A549 (cell line): ENCODE data around the gene RIPK4. TPM values are rescaled to one million over a fixed set of nuclear protein-coding genes. Genes with fewer than 3 reads are reported as not detected.

ENCODE experiments used
- ATAC-seq, 2 experiments: fragments of 200-7000 bp in 1 of 2; fragments of >200 bp in 1 of 2; cut with Nextera tagmentation in 1 of 2; cut with Tn5 transposase in 1 of 2; 3 replicates each; pipeline versions ENCODE4 v1.8.0 to v1.9.1; 2018 to 2020; ENCODE audit warnings: mild to moderate bottlenecking in 1 of 2, moderate library complexity in 1 of 2
- CTCF ChIA-PET: fragments of 300-600 bp; sonication (Branson Sonifier 250); formaldehyde crosslinking; extraction: SDS; loops from one replicate; lab custom pipeline; 2021; ENCODE audit warnings: antibody characterized with exemption, inconsistent platforms; lab: Yijun Ruan, JAX
- POLR2A ChIA-PET: fragments of 350-600 bp; formaldehyde crosslinking; extraction: SDS; loops from one replicate; lab custom pipeline; 2021; ENCODE audit warnings: antibody characterized with exemption, inconsistent platforms; lab: Yijun Ruan, JAX
- DNase-seq, 2 experiments: peaks; one replicate each; pipeline versions ENCODE4 v3.0.0 to v3.0.0-alpha.2; 2011 to 2016; ENCODE audit warnings: low read depth in 1 of 2, low spot score in 1 of 2
- FAIRE-seq: peaks from 2 replicates; lab custom pipeline; 2011; peaks lifted over from hg19 to GRCh38; lab: Jason Lieb, UNC
- H3K27ac ChIP-seq, 2 experiments: fragments of >200 bp; sonication (Bioruptor Twin); formaldehyde crosslinking; 3 replicates each; pipeline ENCODE4 v1.5.1; 2016 to 2017
- H3K4me1 ChIP-seq: fragments of >200 bp; sonication (Bioruptor Twin); formaldehyde crosslinking; 3 replicates; pipeline ENCODE4 v1.6.1; 2016
- H3K4me2 ChIP-seq: fragments of >200 bp; sonication (Bioruptor Twin); formaldehyde crosslinking; 3 replicates; pipeline ENCODE4 v1.6.1; 2016
- H3K4me3 ChIP-seq: fragments of >200 bp; sonication (Bioruptor Twin); formaldehyde crosslinking; 3 replicates; pipeline ENCODE4 v1.5.1; 2016
- H3K9me3 ChIP-seq: fragments of >200 bp; sonication (Bioruptor Twin); formaldehyde crosslinking; 3 replicates; pipeline ENCODE4 v1.6.1; 2016
- ATOH8 ChIP-seq: fragments of 250-450 bp; sonication (Bioruptor Pico); IDR thresholded peaks from 2 replicates; pipeline ENCODE4 v1.5.0; 2020; ENCODE audit warnings: low read depth, mild to moderate bottlenecking, moderate library complexity
- BCL3 ChIP-seq: fragments of >200 bp; sonication (Bioruptor Twin); formaldehyde crosslinking; IDR thresholded peaks from 3 replicates; pipeline ENCODE4 v1.6.1; 2016
- CTCF ChIP-seq: fragments of >200 bp; sonication (Bioruptor Twin); formaldehyde crosslinking; IDR thresholded peaks from 3 replicates; pipeline ENCODE4 v1.5.1; 2016
- EHF ChIP-seq: fragments of 250-450 bp; sonication (Bioruptor Pico); IDR thresholded peaks from 2 replicates; pipeline ENCODE4 v1.5.0; 2020; ENCODE audit warnings: mild to moderate bottlenecking
- ELK1 ChIP-seq: fragments of 150-350 bp; IDR thresholded peaks from 2 replicates; pipeline ENCODE4 v1.6.1; 2014; ENCODE audit warnings: low read depth, mild to moderate bottlenecking, low read length
- FOXS1 ChIP-seq: fragments of 250-450 bp; sonication (Bioruptor Pico); IDR thresholded peaks from 2 replicates; pipeline ENCODE4 v1.5.0; 2020; ENCODE audit warnings: mild to moderate bottlenecking, moderate library complexity
- HOXB5 ChIP-seq: fragments of 250-450 bp; sonication (Bioruptor Pico); IDR thresholded peaks from 2 replicates; pipeline ENCODE4 v1.5.0; 2020; ENCODE audit warnings: mild to moderate bottlenecking, moderate library complexity
- MAFK ChIP-seq: fragments of 450-650 bp; IDR thresholded peaks from 2 replicates; pipeline ENCODE4 v1.6.1; 2014; ENCODE audit not compliant: partially characterized antibody
- MAX ChIP-seq: IDR thresholded peaks from 2 replicates; pipeline ENCODE4 v1.6.1; 2012
- MYC ChIP-seq: IDR thresholded peaks from 2 replicates; pipeline ENCODE4 v1.6.1; 2012; ENCODE audit warnings: mild to moderate bottlenecking, inconsistent platforms, low read length, improper control_type of control experiment, borderline replicate concordance
- NFE2L2 ChIP-seq: fragments of 150-350 bp; conservative IDR thresholded peaks from 2 replicates; pipeline ENCODE4 v1.6.1; 2014; ENCODE audit warnings: low read length
- PBX3 ChIP-seq: IDR thresholded peaks from 2 replicates; pipeline ENCODE4 v1.6.1; 2012
- RAD21 ChIP-seq, 2 experiments: fragments of >200 bp in 1 of 2; sonication (Bioruptor Twin) in 1 of 2; formaldehyde crosslinking in 1 of 2; IDR thresholded peaks in 1 of 2; conservative IDR thresholded peaks in 1 of 2; 2 replicates in 1 of 2; 3 replicates in 1 of 2; pipeline ENCODE4 v1.6.1; 2012 to 2018; ENCODE audit warnings: inconsistent platforms in 1 of 2
- RARB ChIP-seq: fragments of 250-450 bp; sonication (Bioruptor Pico); IDR thresholded peaks from 2 replicates; pipeline ENCODE4 v1.8.0; 2021; ENCODE audit warnings: mild to moderate bottlenecking, moderate library complexity
- REST ChIP-seq: fragments of 200-600 bp; sonication (generic); IDR thresholded peaks from 2 replicates; pipeline ENCODE4 v1.6.1; 2016; ENCODE audit warnings: antibody characterized with exemption, mild to moderate bottlenecking, moderate library complexity
- RFX5 ChIP-seq: fragments of 450-650 bp; IDR thresholded peaks from 2 replicates; pipeline ENCODE4 v1.7.1; 2014; ENCODE audit warnings: antibody characterized with exemption, mild to moderate bottlenecking, moderate library complexity
- SMC3 ChIP-seq: fragments of >200 bp; sonication (Bioruptor Twin); formaldehyde crosslinking; IDR thresholded peaks from 3 replicates; pipeline ENCODE4 v1.6.1; 2018; ENCODE audit warnings: inconsistent platforms
- TFCP2L1 ChIP-seq: fragments of 250-450 bp; sonication (Bioruptor Pico); IDR thresholded peaks from 2 replicates; pipeline ENCODE4 v1.5.0; 2021; ENCODE audit warnings: mild to moderate bottlenecking
- WGBS: methylation state at CpG from one replicate; pipeline ENCODE4 v1.1.6; 2017; ENCODE audit errors: missing lambda C conversion rate; 5-methylcytosine and 5-hydroxymethylcytosine counted together
- polyA plus RNA-seq, 4 experiments: library from polyadenylated mRNA; depleted of rRNA in 3 of 4; stranded (reverse); fragments of >200 nt; fragmentation: RNase III in 1 of 4; extraction: RNeasy Plus Mini Kit Qiagen cat#74134 plus additional on column Dnase treatment in 1 of 4; gene quantifications; 2 replicates in 3 of 4; 3 replicates in 1 of 4; pipeline ENCODE4 v1.2.3, GENCODE V29; 2011 to 2017

Gene RIPK4
- polyA plus RNA-seq, 2 of the 4 experiments (the other 2 are of a cell fraction): 3.0 to 5.7 TPM

GRCh38 chr21:41779659-41780058 is 12.8 kb upstream of the RIPK4 start (continued):
- no peak for TF ChIP-seq ATOH8

GRCh38 chr21:41778930-41779600 is 12.2 kb upstream of the RIPK4 start:
- WGBS: 64% methylated on average over 15 of the region's 16 CpGs
- POLR2A ChIA-PET: interaction anchor here (1.3 to 1.7 kb wide), 2 partner anchors 101 to 167 kb away, joined by 9 to 12 read pairs; no protein-coding TSS in a partner anchor
- H3K9me3 ChIP-seq: no peaks in the 10 kb centered on the region
- ATAC-seq (no peak), DNase-seq (no peak), FAIRE-seq (no peak)
- no peak overlapping the region; the same call in 2 of the 3 replicates for H3K4me2 ChIP-seq
- H3K27ac ChIP-seq: no peak overlapping the region
- CTCF ChIA-PET: interaction anchor here (0.7 to 6.1 kb wide), 31 partner anchors 10 to 496 kb away, joined by 3 to 189 read pairs (median 4); no protein-coding TSS in a partner anchor
- H3K4me1 ChIP-seq: peaks cover 28% of the 10 kb centered on the region
- TF ChIP-seq EHF (CRISPR knock-in tag) (no peak), FOXS1 (CRISPR knock-in tag) (no peak), REST (no peak), TFCP2L1 (no peak), NFE2L2 (no peak), MAFK (no peak), PBX3 (no peak), HOXB5 (CRISPR knock-in tag) (no peak), ELK1 (no peak)
- H3K4me3 ChIP-seq: no peak overlapping the region

GRCh38 chr21:41777951-41778815 is 11.3 kb upstream of the RIPK4 start:
- WGBS: 39% methylated on average over 27 of the region's 45 CpGs
- ATAC-seq (peak; percentile 96 to 99), DNase-seq (peak in 1 of 2 experiments; percentile 85)
- H3K27ac ChIP-seq: peak overlapping the region; percentile 67 to 87
- POLR2A ChIA-PET: interaction anchor here (0.6 to 1.7 kb wide), 3 partner anchors 11 to 166 kb away, joined by 3 to 12 read pairs (median 9); partner anchors contain the start of gene RIPK4
- H3K4me3 ChIP-seq: no peak overlapping the region
- H3K4me1 ChIP-seq: peaks cover 19% of the 10 kb centered on the region
- no peak for TF ChIP-seq RFX5
- TF ChIP-seq MAX: peak; percentile 64
- peak; percentile 93 for TF ChIP-seq SMC3
- peak; percentile 62 for TF ChIP-seq CTCF
- no peak for TF ChIP-seq BCL3
- peak; percentile 87 for TF ChIP-seq RAD21 (conservative IDR thresholded peaks at IDR 0.05 in 1 of 2, IDR thresholded peaks at IDR 0.05 in 1 of 2)
- TF ChIP-seq MYC: no peak
- TF ChIP-seq PBX3: no peak
- no peak for TF ChIP-seq RARB (CRISPR knock-in tag)
- TF ChIP-seq, all 56 proteins: peak for 4
- FAIRE-seq: no peak
- peak overlapping the region; percentile 62 for H3K4me2 ChIP-seq
- CTCF ChIA-PET: interaction anchor here (0.6 to 6.1 kb wide), 41 partner anchors 9 to 498 kb away, joined by 3 to 189 read pairs (median 3); no protein-coding TSS in a partner anchor
- H3K9me3 ChIP-seq: no peaks in the 10 kb centered on the region
